ENCODE measurements around the gene ELF5. TPM values are rescaled to one million over a fixed set of nuclear protein-coding genes. Genes with fewer than 3 reads are reported as not detected.

The ELF5 gene
- total RNA-seq, 1 donor = under 0.01 TPM

GRCh38 chr11:34461215-34461614, 52.4 kb downstream of the ELF5 start:
- H3K4me3 ChIP-seq (ENCODE audit: low read depth, low read length) = no peak overlapping the region
- TF ChIP-seq, protein P1, sequence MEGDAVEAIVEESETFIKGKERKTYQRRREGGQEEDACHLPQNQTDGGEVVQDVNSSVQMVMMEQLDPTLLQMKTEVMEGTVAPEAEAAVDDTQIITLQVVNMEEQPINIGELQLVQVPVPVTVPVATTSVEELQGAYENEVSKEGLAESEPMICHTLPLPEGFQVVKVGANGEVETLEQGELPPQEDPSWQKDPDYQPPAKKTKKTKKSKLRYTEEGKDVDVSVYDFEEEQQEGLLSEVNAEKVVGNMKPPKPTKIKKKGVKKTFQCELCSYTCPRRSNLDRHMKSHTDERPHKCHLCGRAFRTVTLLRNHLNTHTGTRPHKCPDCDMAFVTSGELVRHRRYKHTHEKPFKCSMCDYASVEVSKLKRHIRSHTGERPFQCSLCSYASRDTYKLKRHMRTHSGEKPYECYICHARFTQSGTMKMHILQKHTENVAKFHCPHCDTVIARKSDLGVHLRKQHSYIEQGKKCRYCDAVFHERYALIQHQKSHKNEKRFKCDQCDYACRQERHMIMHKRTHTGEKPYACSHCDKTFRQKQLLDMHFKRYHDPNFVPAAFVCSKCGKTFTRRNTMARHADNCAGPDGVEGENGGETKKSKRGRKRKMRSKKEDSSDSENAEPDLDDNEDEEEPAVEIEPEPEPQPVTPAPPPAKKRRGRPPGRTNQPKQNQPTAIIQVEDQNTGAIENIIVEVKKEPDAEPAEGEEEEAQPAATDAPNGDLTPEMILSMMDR (IDR thresholded peaks at IDR 0.05; ENCODE audit: insufficient read depth, low read depth, low read length) = no peak
- no peak for DNase-seq (ENCODE audit: low read depth)

DNA sequence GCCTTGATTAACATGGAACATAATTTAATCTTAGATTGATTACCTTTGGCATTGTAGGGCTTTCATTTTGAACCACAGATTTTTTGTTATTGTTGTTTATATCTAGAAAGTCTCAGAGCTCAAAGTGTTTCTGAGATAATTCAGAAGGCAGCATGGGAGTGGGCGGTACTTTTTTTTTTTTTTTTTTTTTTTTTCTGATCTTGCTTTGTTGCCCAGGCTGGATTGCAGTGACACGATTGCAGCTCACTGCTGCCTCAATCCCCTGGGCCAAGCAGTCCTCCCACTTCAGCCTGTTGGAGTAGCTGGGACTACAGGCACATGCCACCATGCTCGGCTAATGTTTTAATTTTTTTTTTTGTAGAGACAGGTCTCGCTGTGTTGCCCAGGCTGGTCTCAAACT, 53.3 kb downstream of the ELF5 start:
- TF ChIP-seq, protein P1 (IDR thresholded peaks at IDR 0.05; ENCODE audit: insufficient read depth, low read depth, low read length) = no peak
- no peak overlapping the region for H3K4me3 ChIP-seq (ENCODE audit: low read depth, low read length)
- DNase-seq (ENCODE audit: low read depth) = no peak

GRCh38 chr11:34459507-34460162, 54.0 kb downstream of the ELF5 start:
- DNase-seq (ENCODE audit: low read depth) = no peak
- no peak overlapping the region for H3K4me3 ChIP-seq (ENCODE audit: low read depth, low read length)
- TF ChIP-seq, protein P1 (IDR thresholded peaks at IDR 0.05; ENCODE audit: insufficient read depth, low read depth, low read length) = no peak

GRCh38 chr11:34458525-34458924, 55.1 kb downstream of the ELF5 start:
- TF ChIP-seq, protein P1 (IDR thresholded peaks at IDR 0.05; ENCODE audit: insufficient read depth, low read depth, low read length) = no peak
- no peak for DNase-seq (ENCODE audit: low read depth)
- H3K4me3 ChIP-seq (ENCODE audit: low read depth, low read length) = no peak overlapping the region

GRCh38 chr11:34457607-34458006, 56.0 kb downstream of the ELF5 start:
- no peak for DNase-seq (ENCODE audit: low read depth)
- TF ChIP-seq, protein P1 (IDR thresholded peaks at IDR 0.05; ENCODE audit: insufficient read depth, low read depth, low read length) = no peak
- H3K4me3 ChIP-seq (ENCODE audit: low read depth, low read length) = no peak overlapping the region

GRCh38 chr11:34454308-34455032, 59.1 kb downstream of the ELF5 start:
- DNase-seq (ENCODE audit: low read depth) = no peak
- TF ChIP-seq, protein P1 (IDR thresholded peaks at IDR 0.05; ENCODE audit: insufficient read depth, low read depth, low read length) = no peak
- no peak overlapping the region for H3K4me3 ChIP-seq (ENCODE audit: low read depth, low read length)

Data from fibroblast of villous mesenchyme (primary cell).